ENCODE data around the gene FHAD1. TPM values are rescaled to one million over a fixed set of nuclear protein-coding genes. Genes with fewer than 3 reads are reported as not detected.

FHAD1 gene
- total RNA-seq, 4 donors from 2014 or later: 0.54 to 1.9 (median 0.75) TPM

GRCh38 chr1:15311880-15312279, 64.9 kb downstream of the FHAD1 start:
- Histone ChIP-seq H3K9me3 (no peaks in the 10 kb centered on the region), H3K4me1 (no peaks in the 10 kb centered on the region), H3K27me3 (no peaks in the 10 kb centered on the region), H3K4me3 (replicated peaks in 1 of 3) (no peak overlapping the region), H3K27ac (no peak overlapping the region), H3K36me3 (no peaks in the 10 kb centered on the region)
- no peak for TF ChIP-seq POLR2A (IDR thresholded peaks at IDR 0.05)
- TF ChIP-seq CTCF (IDR thresholded peaks at IDR 0.05): no peak
- intact Hi-C loops (cut with DNase I): no loop called here
- WGBS, 2 donors: 89 to 92% methylated on average over 7 of the region's 7 CpGs
- no peak for DNase-seq

- no peaks in the 10 kb centered on the region for H3K27me3 ChIP-seq
- DNase-seq: no peak
- H3K4me3 ChIP-seq (replicated peaks in 1 of 3): no peak overlapping the region
- TF ChIP-seq POLR2A (IDR thresholded peaks at IDR 0.05): no peak
- H3K27ac ChIP-seq: no peak overlapping the region
- intact Hi-C loops (cut with DNase I): no loop called here
- no peaks in the 10 kb centered on the region for H3K36me3 ChIP-seq
- H3K4me1 ChIP-seq: no peaks in the 10 kb centered on the region
- 85 to 88% methylated on average over 16 of the region's 16 CpGs for WGBS, 2 donors
- H3K9me3 ChIP-seq: no peaks in the 10 kb centered on the region
These were observed 65.8 kb downstream of the FHAD1 start for GRCh38 chr1:15312626-15313411.

GRCh38 chr1:15314328-15315281, 67.6 kb downstream of the FHAD1 start:
- H3K36me3 ChIP-seq: no peaks in the 10 kb centered on the region
- no peaks in the 10 kb centered on the region for H3K9me3 ChIP-seq
- intact Hi-C loops (cut with DNase I): no loop called here
- WGBS, 2 donors: 91 to 95% methylated on average over 26 of the region's 26 CpGs
- no peak for TF ChIP-seq POLR2A (IDR thresholded peaks at IDR 0.05)
- no peak for TF ChIP-seq CTCF (IDR thresholded peaks at IDR 0.05)
- H3K4me1 ChIP-seq: no peaks in the 10 kb centered on the region
- H3K4me3 ChIP-seq (replicated peaks in 1 of 3): no peak overlapping the region
- no peak overlapping the region for H3K27ac ChIP-seq
- no peak for DNase-seq
- no peaks in the 10 kb centered on the region for H3K27me3 ChIP-seq

GRCh38 chr1:15315815-15316214, 68.8 kb downstream of the FHAD1 start:
- no peak overlapping the region for H3K27ac ChIP-seq
- 62 to 71% methylated on average over 6 to 7 of the region's 7 CpGs for WGBS, 2 donors
- TF ChIP-seq POLR2A (IDR thresholded peaks at IDR 0.05) (no peak), CTCF (IDR thresholded peaks at IDR 0.05) (no peak)

GRCh38 chr1:15316510-15316909, 69.5 kb downstream of the FHAD1 start:
- intact Hi-C loops (cut with DNase I): no loop called here
- H3K27ac ChIP-seq: no peak overlapping the region
- DNase-seq: no peak
- H3K9me3 ChIP-seq: no peaks in the 10 kb centered on the region
- 0 to 44% methylated on average over 1 of the region's 1 CpG for WGBS, 2 donors
- H3K36me3 ChIP-seq: no peaks in the 10 kb centered on the region
- no peaks in the 10 kb centered on the region for H3K27me3 ChIP-seq
- TF ChIP-seq CTCF (IDR thresholded peaks at IDR 0.05): no peak
- no peak for TF ChIP-seq POLR2A (IDR thresholded peaks at IDR 0.05)
- no peaks in the 10 kb centered on the region for H3K4me1 ChIP-seq
- H3K4me3 ChIP-seq (replicated peaks in 1 of 3): no peak overlapping the region

More at GRCh38 chr1:15315815-15316214, 68.8 kb downstream of the FHAD1 start:
- intact Hi-C loops (cut with DNase I): no loop called here
- no peak overlapping the region for H3K4me3 ChIP-seq (replicated peaks in 1 of 3)
- H3K36me3 ChIP-seq: no peaks in the 10 kb centered on the region
- no peaks in the 10 kb centered on the region for H3K9me3 ChIP-seq
- no peaks in the 10 kb centered on the region for H3K4me1 ChIP-seq
- no peak for DNase-seq
- H3K27me3 ChIP-seq: no peaks in the 10 kb centered on the region

All from thyroid gland (tissue), 4 donors.